Lower leg skin (tissue), 3 donors: ENCODE measurements around the gene SSPN.

Experiments
- POLR2A ChIP-seq, 2 donors: fragments of 450-650 bp; IDR thresholded peaks; one replicate each; pipeline ENCODE4 v1.6.1; 2016 to 2017; ENCODE audit warnings: antibody characterized with exemption in 2 of 2, mild to moderate bottlenecking in 1 of 2, moderate library complexity in 1 of 2
- TF ChIP-seq, protein P1 (sequence below), 3 donors: fragments of 450-650 bp; IDR thresholded peaks; one replicate each; pipeline ENCODE4 v1.5.1; 2016; ENCODE audit warnings: antibody characterized with exemption in 3 of 3, mild to moderate bottlenecking in 3 of 3, moderate library complexity in 2 of 3

DNA sequence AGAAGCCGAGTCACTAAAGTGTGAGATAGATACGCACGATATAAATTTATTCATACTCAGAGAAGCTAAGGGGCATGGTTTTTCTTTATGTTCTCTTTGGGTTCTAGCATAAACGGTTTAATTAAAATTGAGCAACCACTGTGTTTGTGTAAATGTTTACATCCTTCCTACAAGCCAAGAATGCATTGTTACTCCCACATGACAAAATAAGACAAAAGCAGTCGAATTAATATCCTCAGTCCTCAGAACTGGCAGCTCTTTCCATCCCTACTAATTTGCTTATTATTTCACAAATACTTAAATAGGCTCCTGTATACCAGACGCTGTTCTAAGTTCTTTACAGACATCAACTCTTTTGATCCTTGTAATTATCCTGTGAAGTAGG is 32.0 kb downstream of the SSPN start:
- TF ChIP-seq, protein P1, sequence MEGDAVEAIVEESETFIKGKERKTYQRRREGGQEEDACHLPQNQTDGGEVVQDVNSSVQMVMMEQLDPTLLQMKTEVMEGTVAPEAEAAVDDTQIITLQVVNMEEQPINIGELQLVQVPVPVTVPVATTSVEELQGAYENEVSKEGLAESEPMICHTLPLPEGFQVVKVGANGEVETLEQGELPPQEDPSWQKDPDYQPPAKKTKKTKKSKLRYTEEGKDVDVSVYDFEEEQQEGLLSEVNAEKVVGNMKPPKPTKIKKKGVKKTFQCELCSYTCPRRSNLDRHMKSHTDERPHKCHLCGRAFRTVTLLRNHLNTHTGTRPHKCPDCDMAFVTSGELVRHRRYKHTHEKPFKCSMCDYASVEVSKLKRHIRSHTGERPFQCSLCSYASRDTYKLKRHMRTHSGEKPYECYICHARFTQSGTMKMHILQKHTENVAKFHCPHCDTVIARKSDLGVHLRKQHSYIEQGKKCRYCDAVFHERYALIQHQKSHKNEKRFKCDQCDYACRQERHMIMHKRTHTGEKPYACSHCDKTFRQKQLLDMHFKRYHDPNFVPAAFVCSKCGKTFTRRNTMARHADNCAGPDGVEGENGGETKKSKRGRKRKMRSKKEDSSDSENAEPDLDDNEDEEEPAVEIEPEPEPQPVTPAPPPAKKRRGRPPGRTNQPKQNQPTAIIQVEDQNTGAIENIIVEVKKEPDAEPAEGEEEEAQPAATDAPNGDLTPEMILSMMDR (IDR thresholded peaks at IDR 0.05) = no peak
- no peak for TF ChIP-seq POLR2A (IDR thresholded peaks at IDR 0.05)
